HG03045 (cell line): Measurements from ENCODE around the gene CCDC88B.

Experiments used
- ATAC-seq: cut with Tn5 transposase; IDR thresholded peaks from one replicate; pipeline ENCODE4 v1.9.1; 2021; ENCODE audit warnings: mild to moderate bottlenecking, moderate library complexity; ENCODE audit not compliant: unreplicated experiment

Gene CCDC88B

GRCh38 chr11:64379160-64379559 lies 39.2 kb downstream of the CCDC88B start:
- no peak for ATAC-seq

DNA sequence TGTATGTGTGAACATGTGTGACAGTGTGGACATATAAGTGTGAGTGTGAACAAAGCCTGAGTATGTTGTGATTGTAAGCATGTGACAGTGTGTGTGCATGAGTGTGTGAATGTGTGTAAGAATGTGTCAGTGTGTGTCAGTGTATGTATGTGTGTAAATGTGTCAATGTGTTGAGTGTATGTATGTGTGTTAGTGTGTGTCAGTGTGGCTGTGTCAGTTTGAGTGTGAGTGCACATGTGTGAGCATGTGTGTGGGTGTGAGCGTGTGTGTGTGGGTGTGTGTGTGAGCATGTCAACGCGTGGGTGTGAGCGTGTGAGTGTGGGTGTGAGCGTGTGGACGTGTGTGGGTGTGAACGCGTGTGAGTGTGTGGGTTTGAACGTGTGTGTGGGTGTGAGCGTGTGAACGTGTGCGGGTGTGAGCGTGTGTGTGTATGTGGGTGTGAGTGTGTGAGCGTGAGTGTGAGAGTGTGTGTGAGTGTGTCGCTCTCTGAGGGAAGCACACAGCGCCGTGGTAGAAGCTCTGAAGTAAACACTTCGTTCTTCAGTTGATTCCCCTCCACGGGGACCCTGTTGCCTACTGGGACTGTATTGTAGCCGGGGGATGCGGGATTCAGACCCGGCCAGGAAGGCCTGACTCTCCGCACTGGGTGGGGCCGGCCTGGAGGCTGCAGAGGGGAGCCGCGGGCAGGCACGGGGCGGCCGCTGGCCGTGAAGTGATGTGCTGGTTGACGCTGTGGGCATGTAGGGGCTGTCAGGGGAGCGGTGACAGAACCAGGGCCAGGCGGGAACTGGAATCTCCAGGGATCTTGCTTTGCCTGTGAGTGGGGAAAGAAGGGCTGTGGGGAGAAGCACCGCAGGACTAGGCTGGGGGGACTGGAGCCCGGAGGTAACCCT lies 40.1 kb downstream of the CCDC88B start:
- no peak for ATAC-seq

GRCh38 chr11:64381350-64381749 lies 41.3 kb downstream of the CCDC88B start:
- no peak for ATAC-seq

- ATAC-seq: no peak
Observed at GRCh38 chr11:64382047-64382446, 42.0 kb downstream of the CCDC88B start.

- ATAC-seq: no peak
Observed at GRCh38 chr11:64382586-64382985, 42.6 kb downstream of the CCDC88B start.

- no peak for ATAC-seq
Observed at GRCh38 chr11:64383580-64383979, 43.6 kb downstream of the CCDC88B start.

GRCh38 chr11:64384028-64384737 lies 44.2 kb downstream of the CCDC88B start:
- no peak for ATAC-seq

GRCh38 chr11:64384981-64385944 lies 45.3 kb downstream of the CCDC88B start:
- no peak for ATAC-seq

DNA sequence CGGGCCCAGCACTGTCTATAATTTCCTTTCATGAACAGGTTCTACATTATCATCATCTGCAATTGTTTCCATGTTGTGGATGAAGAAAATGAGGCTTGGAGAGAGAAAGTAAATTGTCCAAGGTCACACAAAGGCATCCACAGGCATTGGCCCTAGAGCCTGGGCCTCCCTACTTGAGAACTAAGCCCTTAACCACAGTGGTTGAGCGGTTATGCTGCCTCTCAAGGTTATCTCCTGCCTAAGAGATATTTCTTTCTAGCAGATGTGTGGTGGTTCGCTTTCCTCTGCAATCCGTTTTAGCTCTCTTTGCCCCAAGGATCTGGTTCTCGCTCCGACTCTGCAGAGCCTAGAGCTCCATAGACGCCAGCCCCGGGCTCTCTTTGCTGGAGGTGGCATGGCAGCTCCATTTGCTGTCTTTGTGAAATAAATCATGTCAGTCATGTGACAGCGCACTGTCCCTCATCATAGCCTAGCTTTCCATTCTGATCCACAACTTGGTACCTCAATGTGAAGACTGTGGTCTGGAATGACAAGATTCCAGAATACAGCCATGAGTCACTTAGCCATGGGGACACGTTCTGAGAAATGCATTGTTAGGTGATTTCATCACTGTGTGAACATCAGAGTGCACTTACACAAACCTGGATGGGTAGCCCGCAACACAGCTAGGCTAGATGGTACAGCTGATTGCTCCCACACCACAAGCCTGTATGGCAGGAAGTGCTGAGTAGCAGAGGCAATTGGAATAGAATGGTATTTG lies 46.1 kb downstream of the CCDC88B start:
- no peak for ATAC-seq

GRCh38 chr11:64387916-64388315 lies 47.9 kb downstream of the CCDC88B start:
- ATAC-seq: no peak

- no peak for ATAC-seq
Observed at GRCh38 chr11:64388894-64389293, 48.9 kb downstream of the CCDC88B start.

DNA sequence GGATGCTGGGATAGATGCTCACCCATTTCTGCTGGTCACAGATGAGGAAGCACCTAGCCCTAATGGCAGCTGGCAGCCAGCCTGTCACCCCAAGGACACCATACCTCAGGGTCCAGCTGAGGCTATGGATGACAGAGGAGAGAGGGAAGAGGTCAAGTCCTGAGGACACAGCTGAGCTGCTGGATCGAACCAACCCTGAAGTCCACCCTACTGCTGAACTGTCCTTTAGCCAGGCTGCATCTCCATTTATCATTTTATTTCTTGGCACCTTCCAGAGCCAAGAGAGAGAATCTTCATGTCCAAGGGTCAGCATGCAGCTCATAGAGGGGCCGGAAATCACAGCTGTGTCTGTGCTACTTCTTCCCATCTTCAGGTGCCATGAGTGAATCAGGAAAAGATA lies 49.8 kb downstream of the CCDC88B start:
- no peak for ATAC-seq

- ATAC-seq: no peak
Observed at GRCh38 chr11:64390558-64390957, 50.6 kb downstream of the CCDC88B start.

GRCh38 chr11:64391839-64392238 lies 51.8 kb downstream of the CCDC88B start:
- no peak for ATAC-seq

DNA sequence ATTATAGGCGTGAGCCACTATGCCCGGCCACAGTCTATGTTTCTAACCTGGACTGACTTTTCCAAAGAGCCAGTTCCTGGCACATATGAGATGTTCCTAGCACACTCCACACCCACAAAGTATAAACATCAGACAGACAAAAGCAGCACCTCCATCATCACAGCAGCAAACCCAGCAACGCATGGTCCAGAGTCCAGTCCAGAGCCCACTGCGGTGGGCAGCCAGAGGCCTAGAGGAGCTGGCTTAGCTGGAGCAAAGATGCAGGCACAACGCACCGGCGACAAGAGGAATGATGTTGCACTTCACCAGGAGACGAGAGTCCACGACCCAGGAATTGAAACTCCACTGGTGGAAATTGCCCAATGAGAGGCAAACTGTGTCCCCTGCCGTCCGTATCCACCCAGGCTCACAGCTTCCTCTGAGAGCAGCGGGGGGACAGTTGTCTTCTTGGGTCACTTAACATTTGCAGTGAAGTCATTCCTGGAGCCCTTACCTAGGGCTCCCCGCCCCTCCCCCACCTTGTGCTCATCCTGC lies 55.6 kb downstream of the CCDC88B start:
- ATAC-seq: no peak

GRCh38 chr11:64396079-64396591 lies 56.1 kb downstream of the CCDC88B start:
- ATAC-seq: no peak

DNA sequence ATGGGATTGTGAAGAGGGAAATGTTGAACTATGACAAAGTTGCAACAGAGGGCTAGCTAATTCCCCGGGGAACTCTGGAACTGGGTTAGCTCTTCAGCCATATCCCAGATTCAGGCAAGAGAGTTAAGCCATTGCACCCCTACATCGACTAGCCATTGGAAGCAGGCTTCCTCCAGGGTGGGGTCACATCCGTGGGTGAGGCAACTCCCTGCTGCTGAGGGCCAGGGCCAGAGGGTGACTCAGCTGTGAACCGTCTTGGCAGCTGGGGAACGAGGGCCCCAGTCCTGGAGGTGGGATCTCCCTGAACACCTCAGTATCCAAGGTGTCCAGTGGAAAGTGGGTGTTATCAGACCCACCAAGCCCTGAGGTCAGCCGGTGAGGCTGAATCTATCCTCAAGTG lies 60.1 kb downstream of the CCDC88B start:
- ATAC-seq: no peak

DNA sequence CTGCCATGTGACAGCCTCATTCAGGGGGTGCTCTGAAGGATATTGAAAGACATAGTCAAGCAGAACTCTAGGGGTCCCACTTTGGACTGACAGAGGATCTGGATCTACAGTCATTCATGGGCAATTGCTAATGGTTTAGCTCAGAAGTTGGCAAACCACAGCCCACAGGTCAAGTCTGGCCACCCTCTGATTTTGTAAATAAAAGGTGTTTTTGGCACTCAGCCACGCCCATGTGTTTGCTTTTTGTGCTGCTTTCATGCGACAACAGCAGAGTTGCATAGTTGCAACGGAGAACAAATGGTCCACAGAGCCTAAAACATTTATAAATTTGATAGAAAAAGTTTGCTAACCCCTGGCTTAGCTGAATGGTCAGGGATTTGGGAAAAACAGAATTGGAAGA lies 60.7 kb downstream of the CCDC88B start:
- ATAC-seq: no peak

DNA sequence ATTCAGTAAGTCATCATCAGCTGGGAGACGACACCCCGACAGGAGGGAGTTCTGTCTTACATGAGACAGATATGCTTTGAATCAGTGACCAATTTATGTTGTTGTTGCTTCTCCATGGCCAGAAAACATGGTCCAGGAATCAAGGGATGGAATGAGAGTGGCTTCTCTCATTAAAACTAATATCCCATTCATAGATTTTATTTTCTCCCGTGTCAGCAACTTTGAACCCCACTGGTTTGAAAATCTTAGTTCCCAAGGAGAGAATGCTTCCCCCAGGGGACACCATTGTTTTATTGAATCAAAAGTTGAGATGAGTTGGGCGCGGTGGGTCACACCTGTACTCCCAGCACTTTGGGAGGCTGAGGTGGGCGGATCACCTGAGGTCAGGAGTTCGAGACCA lies 61.8 kb downstream of the CCDC88B start:
- no peak for ATAC-seq

DNA sequence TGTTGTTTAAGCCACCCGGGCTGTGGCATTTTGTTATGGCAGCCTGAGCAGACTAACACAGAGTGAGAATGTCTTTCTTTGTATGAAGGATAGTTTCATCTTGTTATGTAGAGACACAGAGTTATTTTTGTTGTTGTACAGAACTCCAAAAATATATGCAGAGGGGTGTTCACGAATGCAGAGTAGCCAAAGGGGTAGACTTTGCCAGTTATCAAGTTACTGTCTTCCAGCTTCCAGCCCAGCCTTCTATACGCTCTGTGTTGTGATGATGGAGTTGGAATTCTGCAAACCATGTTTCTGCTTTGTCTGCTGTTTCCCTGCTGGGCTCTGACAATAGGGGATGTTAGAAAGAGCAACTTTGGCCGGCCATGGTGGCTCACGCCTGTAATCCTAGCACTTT lies 63.1 kb downstream of the CCDC88B start:
- ATAC-seq: no peak
